ENCODE measurements around the gene GLRB. TPM values are rescaled to one million over a fixed set of nuclear protein-coding genes. Genes with fewer than 3 reads are reported as not detected.

The GLRB gene
- total RNA-seq, 4 donors from 2014 or later, result 1.1 to 2.9 (median 1.6) TPM; not detected in 1

DNA sequence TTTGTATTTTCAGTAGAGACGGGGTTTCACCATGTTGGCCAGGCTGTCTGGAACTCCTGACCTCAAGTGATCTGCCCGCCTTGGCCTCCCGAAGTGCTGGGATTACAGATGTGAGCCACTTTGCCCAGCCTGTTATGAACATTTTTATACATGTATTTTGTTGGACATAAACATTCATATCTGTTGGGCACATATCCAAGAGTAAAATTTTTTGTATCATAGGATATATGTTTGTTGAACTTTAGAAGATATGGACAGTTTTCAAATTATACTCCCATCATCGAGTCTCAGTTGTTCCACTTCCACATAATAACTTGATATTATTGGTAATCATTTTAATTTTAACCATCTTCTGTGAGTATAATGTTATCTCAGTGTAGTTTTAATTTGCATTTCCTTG is 23.6 kb downstream of the GLRB start:
- H3K36me3 ChIP-seq, result no peaks in the 10 kb centered on the region
- TF ChIP-seq POLR2AphosphoS5 (IDR thresholded peaks at IDR 0.05), result no peak
- no peak for TF ChIP-seq POLR2A (IDR thresholded peaks at IDR 0.05)
- TF ChIP-seq EP300 (IDR thresholded peaks at IDR 0.05; ENCODE audit: low read depth), result no peak
- TF ChIP-seq, protein P1, sequence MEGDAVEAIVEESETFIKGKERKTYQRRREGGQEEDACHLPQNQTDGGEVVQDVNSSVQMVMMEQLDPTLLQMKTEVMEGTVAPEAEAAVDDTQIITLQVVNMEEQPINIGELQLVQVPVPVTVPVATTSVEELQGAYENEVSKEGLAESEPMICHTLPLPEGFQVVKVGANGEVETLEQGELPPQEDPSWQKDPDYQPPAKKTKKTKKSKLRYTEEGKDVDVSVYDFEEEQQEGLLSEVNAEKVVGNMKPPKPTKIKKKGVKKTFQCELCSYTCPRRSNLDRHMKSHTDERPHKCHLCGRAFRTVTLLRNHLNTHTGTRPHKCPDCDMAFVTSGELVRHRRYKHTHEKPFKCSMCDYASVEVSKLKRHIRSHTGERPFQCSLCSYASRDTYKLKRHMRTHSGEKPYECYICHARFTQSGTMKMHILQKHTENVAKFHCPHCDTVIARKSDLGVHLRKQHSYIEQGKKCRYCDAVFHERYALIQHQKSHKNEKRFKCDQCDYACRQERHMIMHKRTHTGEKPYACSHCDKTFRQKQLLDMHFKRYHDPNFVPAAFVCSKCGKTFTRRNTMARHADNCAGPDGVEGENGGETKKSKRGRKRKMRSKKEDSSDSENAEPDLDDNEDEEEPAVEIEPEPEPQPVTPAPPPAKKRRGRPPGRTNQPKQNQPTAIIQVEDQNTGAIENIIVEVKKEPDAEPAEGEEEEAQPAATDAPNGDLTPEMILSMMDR (IDR thresholded peaks at IDR 0.05), result no peak
- no peaks in the 10 kb centered on the region for H3K4me1 ChIP-seq
- H3K27ac ChIP-seq, result no peak overlapping the region
- H3K4me3 ChIP-seq, result no peak overlapping the region
- no peaks in the 10 kb centered on the region for H3K27me3 ChIP-seq
- DNase-seq, result no peak
- intact Hi-C loops (cut with DNase I; ENCODE audit: low total_unique reads), result no loop called here
- 80 to 88% methylated on average over 3 to 4 of the region's 4 CpGs for WGBS, 2 donors (ENCODE audit: low coverage in 1 of 2)
- no peaks in the 10 kb centered on the region for H3K9me3 ChIP-seq
- in situ Hi-C loops (cut with MboI; ENCODE audit: low pct_ligation_motif_present in 1 of 4, low pct_unique_long_range_greater_than_20kb in 1 of 4, low sequenced_read_pairs in 3 of 4), result no loop called here

DNA sequence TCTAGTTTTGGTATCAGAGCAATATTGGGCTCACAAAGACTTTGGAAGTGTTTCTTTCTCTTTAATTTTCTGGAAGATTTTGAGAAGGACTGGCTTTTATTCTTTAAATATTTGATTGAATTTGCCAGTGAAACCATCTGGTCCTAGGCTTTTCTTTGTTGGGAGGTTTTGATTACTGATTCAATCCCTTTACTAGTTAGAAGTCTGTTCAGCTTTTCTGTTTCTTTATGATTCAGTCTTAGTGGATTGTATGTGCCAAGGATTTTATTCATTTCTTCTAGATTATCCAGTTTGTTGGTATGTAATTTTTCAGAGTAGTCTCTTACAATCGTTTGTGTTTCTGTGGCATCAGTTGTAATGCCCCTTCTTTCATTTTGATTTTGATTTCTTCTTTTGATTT is 28.6 kb downstream of the GLRB start:
- intact Hi-C loops (cut with DNase I; ENCODE audit: low total_unique reads) (no loop called here), in situ Hi-C loops (cut with MboI; ENCODE audit: low pct_ligation_motif_present in 1 of 4, low pct_unique_long_range_greater_than_20kb in 1 of 4, low sequenced_read_pairs in 3 of 4) (no loop called here)
- TF ChIP-seq, protein P1 (IDR thresholded peaks at IDR 0.05), result no peak
- TF ChIP-seq POLR2AphosphoS5 (IDR thresholded peaks at IDR 0.05) (no peak), POLR2A (IDR thresholded peaks at IDR 0.05) (no peak), EP300 (IDR thresholded peaks at IDR 0.05; ENCODE audit: low read depth) (no peak)
- Histone ChIP-seq H3K9me3 (no peaks in the 10 kb centered on the region), H3K36me3 (no peaks in the 10 kb centered on the region), H3K4me1 (no peaks in the 10 kb centered on the region), H3K4me3 (no peak overlapping the region), H3K27me3 (no peaks in the 10 kb centered on the region), H3K27ac (no peak overlapping the region)
- 69 to 73% methylated on average over 1 of the region's 1 CpG for WGBS, 2 donors (ENCODE audit: low coverage in 1 of 2)
- DNase-seq, result no peak

DNA sequence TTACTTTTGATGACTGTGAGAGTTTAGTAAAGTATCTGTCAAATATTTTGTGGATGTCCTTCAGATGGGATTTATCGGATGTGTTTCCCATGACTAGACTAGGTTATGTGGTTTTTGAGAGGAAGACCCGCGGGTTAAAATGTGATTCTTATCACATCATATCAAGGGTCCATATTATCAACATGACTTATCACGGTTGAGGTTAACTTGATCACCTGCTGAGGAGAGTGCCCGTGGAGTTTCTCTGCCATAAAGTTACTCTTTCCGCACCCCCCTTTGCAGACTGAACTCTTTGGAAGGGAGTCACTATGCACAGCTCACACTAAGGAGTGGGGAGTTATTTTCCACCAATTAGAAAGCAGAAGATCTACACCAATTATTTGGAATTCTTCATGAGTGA is 38.7 kb downstream of the GLRB start:
- TF ChIP-seq, protein P1 (IDR thresholded peaks at IDR 0.05), result no peak
- no peak for TF ChIP-seq EP300 (IDR thresholded peaks at IDR 0.05; ENCODE audit: low read depth)
- no peak for TF ChIP-seq POLR2A (IDR thresholded peaks at IDR 0.05)
- no peak for TF ChIP-seq POLR2AphosphoS5 (IDR thresholded peaks at IDR 0.05)
- DNase-seq, result no peak
- Histone ChIP-seq H3K27ac (no peak overlapping the region), H3K36me3 (no peaks in the 10 kb centered on the region), H3K27me3 (no peaks in the 10 kb centered on the region), H3K4me1 (no peaks in the 10 kb centered on the region), H3K4me3 (no peak overlapping the region), H3K9me3 (no peaks in the 10 kb centered on the region)
- 85 to 91% methylated on average over 6 of the region's 6 CpGs for WGBS, 2 donors (ENCODE audit: low coverage in 1 of 2)
- in situ Hi-C loops (cut with MboI; ENCODE audit: low pct_ligation_motif_present in 1 of 4, low pct_unique_long_range_greater_than_20kb in 1 of 4, low sequenced_read_pairs in 3 of 4) (no loop called here), intact Hi-C loops (cut with DNase I; ENCODE audit: low total_unique reads) (no loop called here)

DNA sequence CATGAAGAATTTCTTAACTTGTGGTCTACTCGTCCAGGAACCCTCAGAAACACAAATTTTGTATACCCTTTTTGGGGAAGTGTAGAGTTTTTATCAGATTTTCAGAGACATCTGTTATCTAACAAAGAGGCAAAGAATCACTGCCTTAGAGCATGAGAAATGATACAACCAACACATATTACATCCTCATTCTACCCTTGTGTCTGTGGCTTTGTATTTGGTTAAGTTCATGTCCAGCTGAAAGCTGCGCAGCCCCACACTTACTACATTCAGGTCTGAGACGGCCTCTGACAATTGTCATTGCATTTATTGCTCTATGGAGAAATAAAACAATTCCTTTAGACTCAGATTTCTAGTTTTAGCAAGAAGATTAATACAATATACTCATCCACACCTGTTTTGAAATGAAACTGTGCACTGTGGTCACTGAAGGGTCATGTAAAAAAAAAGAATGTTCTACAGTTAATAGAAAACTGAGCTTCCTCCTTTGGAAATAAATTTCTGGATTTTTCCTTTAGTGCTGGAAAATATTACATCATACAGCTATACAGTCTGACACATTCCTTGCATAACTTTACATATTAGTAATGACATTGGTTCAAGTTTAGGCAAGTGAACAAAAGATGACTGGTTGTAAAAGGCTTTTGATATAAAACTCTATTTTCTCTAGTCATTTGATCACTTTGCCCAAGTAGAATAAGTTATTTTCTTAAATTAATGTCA is 39.8 kb downstream of the GLRB start:
- Histone ChIP-seq H3K27me3 (no peaks in the 10 kb centered on the region), H3K4me3 (no peak overlapping the region), H3K9me3 (no peaks in the 10 kb centered on the region), H3K27ac (no peak overlapping the region), H3K36me3 (no peaks in the 10 kb centered on the region), H3K4me1 (no peaks in the 10 kb centered on the region)
- no peak for TF ChIP-seq EP300 (IDR thresholded peaks at IDR 0.05; ENCODE audit: low read depth)
- TF ChIP-seq POLR2AphosphoS5 (IDR thresholded peaks at IDR 0.05), result no peak
- TF ChIP-seq, protein P1 (IDR thresholded peaks at IDR 0.05), result no peak
- DNase-seq, result no peak
- 48 to 76% methylated on average over 3 of the region's 3 CpGs for WGBS, 2 donors (ENCODE audit: low coverage in 1 of 2)
- intact Hi-C loops (cut with DNase I; ENCODE audit: low total_unique reads) (no loop called here), in situ Hi-C loops (cut with MboI; ENCODE audit: low pct_ligation_motif_present in 1 of 4, low pct_unique_long_range_greater_than_20kb in 1 of 4, low sequenced_read_pairs in 3 of 4) (no loop called here)
